22Rv1 (cell line): ENCODE results near the gene SLC2A10.

Source experiments
- H3K27ac ChIP-seq: fragments of 450-650 bp; 2 replicates; pipeline ENCODE4 v1.5.1; 2017
- ZFX ChIP-seq: fragments of 450-650 bp; IDR thresholded peaks from 2 replicates; pipeline ENCODE4 v1.6.1; 2017; ENCODE audit warnings: antibody characterized with exemption, borderline replicate concordance
- TF ChIP-seq, protein P1 (sequence below): fragments of 450-650 bp; IDR thresholded peaks from 2 replicates; pipeline ENCODE4 v1.5.1; 2017; ENCODE audit warnings: mild to moderate bottlenecking

The SLC2A10 gene

DNA sequence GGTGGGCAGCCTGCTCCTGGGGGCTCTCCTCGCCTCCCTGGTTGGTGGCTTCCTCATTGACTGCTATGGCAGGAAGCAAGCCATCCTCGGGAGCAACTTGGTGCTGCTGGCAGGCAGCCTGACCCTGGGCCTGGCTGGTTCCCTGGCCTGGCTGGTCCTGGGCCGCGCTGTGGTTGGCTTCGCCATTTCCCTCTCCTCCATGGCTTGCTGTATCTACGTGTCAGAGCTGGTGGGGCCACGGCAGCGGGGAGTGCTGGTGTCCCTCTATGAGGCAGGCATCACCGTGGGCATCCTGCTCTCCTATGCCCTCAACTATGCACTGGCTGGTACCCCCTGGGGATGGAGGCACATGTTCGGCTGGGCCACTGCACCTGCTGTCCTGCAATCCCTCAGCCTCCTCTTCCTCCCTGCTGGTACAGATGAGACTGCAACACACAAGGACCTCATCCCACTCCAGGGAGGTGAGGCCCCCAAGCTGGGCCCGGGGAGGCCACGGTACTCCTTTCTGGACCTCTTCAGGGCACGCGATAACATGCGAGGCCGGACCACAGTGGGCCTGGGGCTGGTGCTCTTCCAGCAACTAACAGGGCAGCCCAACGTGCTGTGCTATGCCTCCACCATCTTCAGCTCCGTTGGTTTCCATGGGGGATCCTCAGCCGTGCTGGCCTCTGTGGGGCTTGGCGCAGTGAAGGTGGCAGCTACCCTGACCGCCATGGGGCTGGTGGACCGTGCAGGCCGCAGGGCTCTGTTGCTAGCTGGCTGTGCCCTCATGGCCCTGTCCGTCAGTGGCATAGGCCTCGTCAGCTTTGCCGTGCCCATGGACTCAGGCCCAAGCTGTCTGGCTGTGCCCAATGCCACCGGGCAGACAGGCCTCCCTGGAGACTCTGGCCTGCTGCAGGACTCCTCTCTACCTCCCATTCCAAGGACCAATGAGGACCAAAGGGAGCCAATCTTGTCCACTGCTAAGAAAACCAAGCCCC lies 16.0 kb downstream of the SLC2A10 start:
- no peak for TF ChIP-seq ZFX
- TF ChIP-seq, protein P1, sequence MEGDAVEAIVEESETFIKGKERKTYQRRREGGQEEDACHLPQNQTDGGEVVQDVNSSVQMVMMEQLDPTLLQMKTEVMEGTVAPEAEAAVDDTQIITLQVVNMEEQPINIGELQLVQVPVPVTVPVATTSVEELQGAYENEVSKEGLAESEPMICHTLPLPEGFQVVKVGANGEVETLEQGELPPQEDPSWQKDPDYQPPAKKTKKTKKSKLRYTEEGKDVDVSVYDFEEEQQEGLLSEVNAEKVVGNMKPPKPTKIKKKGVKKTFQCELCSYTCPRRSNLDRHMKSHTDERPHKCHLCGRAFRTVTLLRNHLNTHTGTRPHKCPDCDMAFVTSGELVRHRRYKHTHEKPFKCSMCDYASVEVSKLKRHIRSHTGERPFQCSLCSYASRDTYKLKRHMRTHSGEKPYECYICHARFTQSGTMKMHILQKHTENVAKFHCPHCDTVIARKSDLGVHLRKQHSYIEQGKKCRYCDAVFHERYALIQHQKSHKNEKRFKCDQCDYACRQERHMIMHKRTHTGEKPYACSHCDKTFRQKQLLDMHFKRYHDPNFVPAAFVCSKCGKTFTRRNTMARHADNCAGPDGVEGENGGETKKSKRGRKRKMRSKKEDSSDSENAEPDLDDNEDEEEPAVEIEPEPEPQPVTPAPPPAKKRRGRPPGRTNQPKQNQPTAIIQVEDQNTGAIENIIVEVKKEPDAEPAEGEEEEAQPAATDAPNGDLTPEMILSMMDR = no peak
- H3K27ac ChIP-seq = no peak overlapping the region

DNA sequence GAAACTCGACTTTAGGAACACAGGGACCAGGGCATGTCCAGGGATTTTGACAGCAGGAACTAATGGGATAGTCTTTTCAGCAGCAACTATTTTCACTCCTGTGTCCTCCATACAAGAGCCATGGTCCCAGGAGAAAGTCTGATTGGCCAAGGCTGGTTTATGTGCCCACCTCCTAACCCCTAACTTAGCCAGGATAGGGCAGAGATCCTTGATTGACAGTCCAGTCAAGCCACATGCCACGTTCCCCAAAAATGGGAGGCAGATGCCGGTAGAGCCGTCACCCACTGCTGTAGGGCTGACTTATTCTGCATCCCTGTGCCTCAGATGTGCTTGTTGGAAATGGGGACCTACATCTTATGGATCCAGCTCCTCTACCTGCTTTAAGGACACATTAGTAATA lies 22.3 kb downstream of the SLC2A10 start:
- TF ChIP-seq, protein P1 = no peak
- TF ChIP-seq ZFX = no peak
- H3K27ac ChIP-seq = no peak overlapping the region

DNA sequence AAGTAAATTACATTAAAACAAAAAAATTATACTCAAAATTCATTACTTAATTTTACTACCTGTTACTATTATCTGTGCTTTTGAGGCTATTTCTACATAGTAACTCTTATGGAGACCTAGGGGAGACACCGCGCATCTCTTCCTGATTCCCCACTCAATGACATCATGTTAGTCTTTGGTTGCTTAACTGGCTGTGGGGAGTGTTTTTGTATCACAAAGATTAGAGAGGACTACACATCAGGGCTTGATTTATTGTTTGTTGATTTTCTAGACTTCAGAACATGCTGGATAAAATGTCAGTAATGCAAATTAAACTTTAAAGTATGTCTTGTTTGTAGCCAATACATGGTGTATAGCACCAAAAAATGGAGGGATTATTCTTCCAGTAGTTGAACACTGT lies 26.0 kb downstream of the SLC2A10 start:
- no peak overlapping the region for H3K27ac ChIP-seq
- TF ChIP-seq ZFX = no peak
- TF ChIP-seq, protein P1 = no peak

DNA sequence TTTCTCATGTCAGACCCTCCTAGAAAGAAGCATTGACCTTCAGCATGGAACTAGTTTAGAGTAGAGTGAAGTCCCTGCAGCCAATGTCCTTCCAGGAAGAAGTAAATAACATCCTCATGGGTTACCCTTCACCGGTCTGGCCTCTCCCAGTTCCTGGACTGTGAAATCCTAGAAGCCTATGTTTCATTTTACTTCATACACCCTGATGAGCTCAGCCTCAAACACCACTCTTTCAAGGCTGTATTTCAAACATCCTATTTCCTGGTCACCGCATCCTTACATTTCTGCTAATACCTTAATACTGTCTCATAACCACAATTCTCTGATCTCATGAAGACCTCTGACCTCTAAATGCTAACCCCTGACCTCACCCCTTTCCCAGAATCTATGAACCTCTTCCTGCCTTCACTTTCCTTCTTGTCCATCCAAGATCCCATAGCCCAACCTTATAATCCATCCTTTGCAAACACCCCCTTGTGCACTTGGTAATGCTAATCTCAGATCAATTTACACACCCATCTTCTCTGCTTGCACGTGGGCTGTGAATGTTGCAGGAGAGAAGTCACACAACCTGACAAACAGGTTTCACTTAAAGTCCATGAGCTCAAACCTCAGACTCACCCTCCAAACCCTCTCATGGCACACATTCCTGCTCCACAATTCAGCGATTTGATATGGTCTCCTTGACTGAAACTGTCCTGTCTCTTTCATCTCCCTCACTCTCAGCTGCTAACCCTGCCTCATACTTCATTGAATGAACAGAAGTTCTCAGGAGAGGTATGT lies 30.2 kb downstream of the SLC2A10 start:
- no peak overlapping the region for H3K27ac ChIP-seq
- TF ChIP-seq ZFX = no peak
- TF ChIP-seq, protein P1 = no peak

DNA sequence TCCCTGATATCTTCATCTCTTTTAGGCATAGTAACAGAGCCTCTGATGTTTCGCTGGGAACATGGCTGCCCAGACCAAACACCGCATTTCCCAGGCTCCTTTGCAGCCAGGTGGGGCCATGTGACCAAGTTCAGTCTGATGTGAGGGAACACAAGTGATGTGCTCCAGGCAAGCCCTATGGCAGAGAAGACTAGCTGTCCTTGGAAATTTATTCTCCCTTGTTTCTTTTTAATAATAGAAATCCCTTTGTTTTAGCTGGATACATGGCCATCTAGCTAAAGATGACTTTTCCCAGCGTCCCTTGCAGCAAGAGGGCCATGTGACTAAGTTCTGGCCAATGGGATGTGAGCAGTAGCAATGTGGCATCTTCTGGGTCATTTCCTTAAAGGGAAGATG lies 30.8 kb downstream of the SLC2A10 start:
- no peak overlapping the region for H3K27ac ChIP-seq
- TF ChIP-seq ZFX = no peak
- TF ChIP-seq, protein P1 = no peak

DNA sequence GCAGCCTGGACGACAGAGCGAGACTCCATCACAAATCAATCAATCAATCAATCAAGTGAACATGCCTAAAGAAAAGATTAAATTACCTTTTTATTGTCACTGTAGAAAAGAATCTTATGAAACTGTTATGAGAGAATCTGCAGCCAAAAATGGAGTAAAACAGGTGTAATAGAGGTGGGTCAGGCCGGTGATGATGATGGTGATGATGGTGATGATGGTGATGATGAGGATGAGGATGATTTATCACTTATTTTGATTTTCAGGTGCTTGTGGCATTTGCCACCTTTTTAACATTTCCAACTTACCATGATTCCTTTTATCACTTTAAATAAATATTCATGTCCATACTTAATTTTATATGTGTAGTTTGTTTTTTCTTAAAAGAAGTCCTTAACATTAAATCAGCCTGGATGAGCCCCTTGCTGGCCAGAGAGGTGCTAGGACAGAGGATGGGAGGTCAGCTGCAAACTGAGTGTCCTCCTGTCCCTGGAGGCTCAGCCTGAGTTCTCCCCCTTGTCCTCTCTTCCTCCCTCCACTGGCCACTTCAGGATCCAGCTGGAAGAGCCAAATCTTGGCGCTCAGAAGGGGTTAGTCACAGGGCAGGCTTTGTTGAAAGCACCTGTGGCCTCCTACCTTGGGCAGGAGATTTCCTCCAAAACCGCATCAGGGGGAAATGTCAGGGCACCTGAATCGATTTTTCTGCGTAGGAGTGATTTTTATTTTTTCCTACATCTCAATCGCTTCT lies 32.6 kb downstream of the SLC2A10 start:
- H3K27ac ChIP-seq = no peak overlapping the region
- TF ChIP-seq ZFX = no peak
- TF ChIP-seq, protein P1 = no peak
